ENCODE results near the gene MLLT3.
"Not testable (repeated sequence)": the region's sequence is repeated elsewhere in the genome, so short reads cannot be mapped to it uniquely, and the experiment has no call there.

Gene MLLT3

DNA sequence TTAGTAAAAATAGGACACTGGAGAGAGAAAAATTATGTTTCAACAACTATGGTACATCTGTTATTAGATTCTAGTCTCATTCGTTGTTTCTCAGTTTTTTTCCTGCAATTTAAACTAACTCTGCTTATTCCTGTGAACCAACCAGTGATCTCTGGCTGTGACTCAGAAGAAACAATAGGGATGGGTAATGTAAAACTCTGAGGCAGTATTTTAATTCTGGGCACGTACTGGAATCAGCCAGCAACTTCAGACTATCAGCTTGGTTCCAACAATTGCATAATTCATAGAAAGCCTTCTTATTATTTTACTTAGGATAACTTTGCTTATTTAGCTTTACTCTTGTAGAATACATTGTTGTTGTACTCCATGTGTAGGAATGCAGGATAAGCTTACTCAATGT lies 28.8 kb downstream of the MLLT3 start:
- no peak for DNase-seq

GRCh38 chr9:20593105-20593504 lies 29.2 kb downstream of the MLLT3 start:
- no peak for DNase-seq

DNA sequence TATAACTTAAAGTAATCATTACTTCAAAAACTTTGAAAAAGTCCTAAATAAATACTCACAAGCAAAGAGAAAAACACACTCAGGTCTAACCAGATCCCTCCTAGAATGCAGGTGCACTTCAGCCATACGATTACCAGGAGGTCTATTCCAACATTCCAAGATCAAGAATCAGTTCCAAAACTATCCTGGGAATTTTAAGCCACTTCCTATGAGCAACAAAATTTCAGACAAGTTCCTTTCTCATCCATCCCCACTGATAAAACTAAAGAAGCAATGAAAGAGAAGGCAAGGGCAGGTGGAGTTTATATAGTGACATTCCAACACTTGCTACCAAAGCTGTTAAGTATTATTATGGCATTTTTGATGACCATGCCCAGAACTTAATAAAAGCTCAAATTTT lies 29.6 kb downstream of the MLLT3 start:
- DNase-seq, result no peak

DNA sequence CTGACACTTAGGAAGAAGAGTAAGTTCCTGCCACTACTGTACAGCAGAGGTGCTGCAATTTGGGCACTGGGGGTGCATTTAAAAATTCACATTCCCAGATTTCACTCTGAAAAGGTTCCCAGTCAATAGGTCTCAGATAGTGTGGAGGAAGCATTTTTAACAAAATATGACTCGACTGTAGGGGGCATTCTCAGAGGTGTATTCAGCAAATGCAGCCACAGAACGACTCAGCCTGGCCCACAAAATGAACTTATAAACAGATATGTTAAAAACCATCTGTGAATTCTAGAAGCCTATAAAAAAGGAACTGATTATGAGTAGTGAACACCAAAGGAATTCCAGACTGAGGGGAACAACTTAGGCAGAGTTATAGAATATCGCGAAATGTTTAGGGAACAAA lies 31.1 kb downstream of the MLLT3 start:
- no peak for DNase-seq

DNA sequence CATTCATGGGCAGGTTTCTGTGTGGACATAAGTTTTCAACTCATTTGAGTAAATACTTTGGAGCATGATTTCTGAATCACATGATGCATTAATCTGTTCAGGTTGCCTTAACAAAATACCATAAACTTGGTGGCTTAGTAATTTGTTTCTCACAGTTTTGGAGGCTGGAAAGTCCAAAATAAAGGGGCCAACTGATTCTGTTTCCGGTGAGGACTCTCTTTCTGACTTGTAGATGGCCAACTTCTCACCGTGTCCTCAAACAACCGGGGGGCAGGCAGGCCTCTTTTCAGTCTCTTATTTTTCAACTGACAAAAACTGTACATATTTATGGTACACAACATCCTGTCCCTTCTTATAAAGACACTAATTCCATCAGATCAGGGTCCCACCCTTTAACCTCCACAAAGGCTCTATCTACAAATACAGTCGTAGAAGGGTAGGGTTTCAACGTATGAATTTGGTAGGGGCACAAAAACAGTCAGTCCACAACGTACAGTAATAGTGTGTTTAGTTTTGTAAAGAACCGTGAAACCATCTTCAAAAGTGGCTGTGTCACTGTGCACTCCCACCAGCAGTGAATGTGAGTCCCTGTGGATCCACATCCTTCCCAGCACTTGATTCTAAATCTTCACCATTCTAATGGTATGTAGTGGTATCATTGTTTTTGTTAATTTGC lies 37.2 kb downstream of the MLLT3 start:
- no peak for DNase-seq

- DNase-seq, result not testable (repeated sequence)
Observed at GRCh38 chr9:20583088-20583487, 39.2 kb downstream of the MLLT3 start.

- no peak for DNase-seq
Observed at GRCh38 chr9:20582150-20582549, 40.1 kb downstream of the MLLT3 start.

DNA sequence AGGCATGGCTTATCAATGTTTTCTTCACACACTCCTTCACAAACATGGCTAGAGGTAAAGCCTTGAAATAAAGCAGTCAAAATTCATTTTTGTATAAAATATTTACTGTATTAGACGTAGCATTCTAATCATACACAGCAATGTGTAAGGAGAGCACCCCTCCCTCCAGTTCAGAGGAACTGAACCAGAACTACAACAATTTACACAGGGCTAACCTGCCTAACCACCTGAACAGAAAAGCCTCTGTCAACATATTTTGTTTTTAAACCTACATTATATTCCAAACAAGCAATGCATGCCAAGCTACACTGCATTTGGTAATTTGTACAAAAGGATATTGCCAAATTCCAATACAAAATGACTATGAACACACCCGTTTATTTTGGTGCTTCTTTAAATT lies 41.6 kb downstream of the MLLT3 start:
- DNase-seq, result no peak

GRCh38 chr9:20579524-20580314 lies 42.6 kb downstream of the MLLT3 start:
- DNase-seq, result no peak

DNA sequence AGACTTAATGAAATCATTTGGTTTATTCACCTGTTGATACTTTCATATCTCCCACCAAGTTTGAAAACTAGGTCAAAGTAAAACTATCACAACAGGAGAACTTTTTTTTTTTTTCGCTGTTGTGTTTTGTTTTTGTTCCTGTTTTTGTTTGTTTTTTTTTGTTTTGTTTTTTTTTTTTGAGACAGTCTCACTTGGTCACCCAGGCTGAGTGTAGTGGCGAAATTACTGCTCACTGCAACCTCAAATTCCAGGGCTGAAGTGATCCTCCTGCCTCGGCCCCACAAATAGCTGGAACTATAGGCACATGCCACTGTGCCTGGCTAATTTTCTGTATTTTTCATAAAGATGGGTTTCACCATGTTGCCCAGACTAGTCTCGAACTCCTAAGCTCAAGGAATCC lies 49.3 kb downstream of the MLLT3 start:
- DNase-seq, result no peak

- DNase-seq, result no peak
Observed at GRCh38 chr9:20570756-20571155, 51.5 kb downstream of the MLLT3 start.

GRCh38 chr9:20570087-20570486 lies 52.2 kb downstream of the MLLT3 start:
- DNase-seq, result no peak

DNA sequence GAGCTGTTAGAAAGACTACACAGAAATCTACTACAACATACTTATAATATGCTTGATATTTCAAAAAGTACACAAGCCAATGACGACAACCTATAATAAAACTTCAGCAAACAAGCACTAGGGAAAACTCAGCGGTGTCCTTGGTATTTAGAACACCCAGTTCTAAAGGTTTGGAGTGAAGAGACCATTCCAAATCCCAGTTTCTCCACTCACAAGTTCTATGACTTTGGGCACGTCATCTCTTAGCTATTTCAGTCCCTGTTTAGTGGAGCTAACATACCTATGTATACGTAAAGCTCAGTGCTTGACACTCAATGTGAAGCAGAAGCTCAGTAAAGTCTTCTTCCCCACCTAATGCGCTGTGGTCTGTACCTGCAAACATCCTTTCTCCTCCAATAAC lies 52.8 kb downstream of the MLLT3 start:
- no peak for DNase-seq

GRCh38 chr9:20568400-20568799 lies 53.9 kb downstream of the MLLT3 start:
- no peak for DNase-seq

GRCh38 chr9:20566401-20566800 lies 55.9 kb downstream of the MLLT3 start:
- DNase-seq, result no peak

GRCh38 chr9:20564650-20565049 lies 57.6 kb downstream of the MLLT3 start:
- DNase-seq, result no peak

DNA sequence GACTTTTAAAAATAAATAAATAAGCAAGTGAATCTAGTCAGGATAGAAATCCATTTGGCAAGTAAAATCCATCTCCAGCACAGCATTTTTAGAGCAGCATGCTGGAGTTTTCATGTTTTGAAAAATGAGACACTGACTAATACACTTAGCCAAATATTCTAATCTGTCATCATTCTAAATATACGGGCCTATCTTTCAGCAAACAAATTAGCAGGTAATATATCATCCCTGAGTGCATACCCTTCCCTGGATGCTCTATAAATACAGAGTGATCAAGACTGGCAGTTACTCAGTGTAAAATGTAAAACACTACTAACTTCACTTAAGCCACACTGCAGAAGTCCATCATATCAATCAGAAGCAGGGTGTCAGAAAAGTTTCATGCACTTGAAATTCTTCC lies 58.4 kb downstream of the MLLT3 start:
- no peak for DNase-seq

DNA sequence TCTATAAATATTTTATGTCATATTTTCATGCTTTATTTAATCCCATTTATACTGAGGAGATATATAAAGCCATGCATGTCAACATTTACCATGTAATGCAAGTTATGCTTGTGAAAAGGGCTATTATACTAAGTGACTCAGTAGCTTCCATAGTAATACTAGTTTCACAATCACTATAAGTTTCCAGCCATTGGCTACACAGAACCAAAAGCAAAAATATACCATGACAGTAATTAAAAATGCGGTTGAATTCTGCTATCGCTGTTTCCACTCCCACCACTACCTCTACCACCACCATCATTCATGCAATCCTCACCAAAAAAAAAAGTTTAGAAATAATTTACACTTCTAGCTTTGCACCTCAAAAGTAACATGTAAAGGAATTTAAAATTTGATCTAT lies 60.2 kb downstream of the MLLT3 start:
- no peak for DNase-seq

GRCh38 chr9:20561531-20561930 lies 60.8 kb downstream of the MLLT3 start:
- DNase-seq, result no peak

- no peak for DNase-seq
Observed at GRCh38 chr9:20559231-20559890, 62.9 kb downstream of the MLLT3 start.

- no peak for DNase-seq
Observed at GRCh38 chr9:20558566-20559016, 63.7 kb downstream of the MLLT3 start.

DNA sequence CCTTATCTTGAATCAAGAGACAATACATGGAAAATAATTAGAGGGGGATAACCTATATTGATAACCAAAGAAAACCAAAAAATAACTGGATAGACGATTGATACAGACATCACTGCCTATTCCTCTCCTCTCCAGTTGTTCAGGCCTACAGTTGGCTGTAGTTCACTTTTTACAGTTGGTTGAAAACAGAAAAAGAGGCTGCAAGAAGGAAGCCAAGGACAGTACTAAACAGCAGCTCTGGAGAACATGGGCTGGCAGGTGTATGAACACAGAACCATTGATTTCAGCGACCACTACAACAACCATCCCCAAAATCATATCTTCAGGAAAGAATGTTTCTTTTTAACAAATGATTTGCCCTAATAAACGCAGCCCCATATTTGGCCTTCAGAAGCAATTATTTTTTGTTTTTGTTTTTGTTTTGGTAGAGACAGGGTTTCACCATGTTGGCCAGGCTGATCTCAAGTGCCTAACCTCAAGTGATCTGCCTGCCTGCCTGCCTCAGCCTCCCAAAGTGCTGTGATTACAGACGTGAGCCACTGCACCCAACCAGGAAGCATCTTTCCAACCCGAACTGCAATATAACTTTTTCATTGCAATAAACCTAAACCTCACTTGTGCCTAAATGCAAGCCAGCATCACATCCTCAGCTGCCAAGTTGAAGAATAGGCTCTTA lies 64.3 kb downstream of the MLLT3 start:
- no peak for DNase-seq

GRCh38 chr9:20557285-20557684 lies 65.0 kb downstream of the MLLT3 start:
- DNase-seq, result no peak
